GM23338 (cell line): ENCODE data around the gene NT5M. TPM values are rescaled to one million over a fixed set of nuclear protein-coding genes. Genes with fewer than 3 reads are reported as not detected.

ENCODE experiments used
- ATAC-seq: fragments of 200-7000 bp; cut with Tn5 transposase; 3 replicates; pipeline ENCODE4 v1.9.1; 2020
- DNase-seq: peaks from one replicate; pipeline ENCODE4 v3.0.0-alpha.2; 2015; ENCODE audit warnings: low spot score
- H2AFZ ChIP-seq: fragments of 200-600 bp; sonication (generic); 2 replicates; pipeline ENCODE4 v1.8.0; 2016; ENCODE audit warnings: antibody characterized with exemption, mild to moderate bottlenecking, moderate library complexity
- H3F3A ChIP-seq: fragments of 200-600 bp; sonication (generic); replicated peaks from 2 replicates; pipeline ENCODE4 v1.8.0; 2017; ENCODE audit warnings: antibody characterized with exemption, mixed run types, low read depth
- H3K27ac ChIP-seq: fragments of 200-600 bp; sonication (generic); 2 replicates; pipeline ENCODE4 v1.6.1; 2016; ENCODE audit warnings: low read depth
- H3K27me3 ChIP-seq: fragments of 200-600 bp; sonication (generic); 2 replicates; pipeline ENCODE4 v1.8.0; 2016; ENCODE audit warnings: mild to moderate bottlenecking, mixed run types, moderate library complexity; ENCODE audit not compliant: insufficient read depth
- H3K36me3 ChIP-seq: fragments of 200-600 bp; sonication (generic); 2 replicates; pipeline ENCODE4 v1.8.0; 2016; ENCODE audit warnings: mild to moderate bottlenecking; ENCODE audit not compliant: insufficient read depth
- H3K4me1 ChIP-seq: fragments of 200-600 bp; sonication (generic); 2 replicates; pipeline ENCODE4 v1.8.0; 2016; ENCODE audit warnings: mild to moderate bottlenecking, moderate library complexity; ENCODE audit not compliant: insufficient read depth
- H3K4me2 ChIP-seq: fragments of 200-600 bp; sonication (generic); 2 replicates; pipeline ENCODE4 v1.7.1; 2017; ENCODE audit warnings: mixed run types
- H3K4me3 ChIP-seq: fragments of 200-600 bp; sonication (generic); 2 replicates; pipeline ENCODE4 v1.6.1; 2016; ENCODE audit warnings: mixed run types
- H3K79me2 ChIP-seq: fragments of 200-600 bp; sonication (generic); replicated peaks from 2 replicates; pipeline ENCODE4 v1.8.0; 2017; ENCODE audit warnings: mild to moderate bottlenecking; ENCODE audit not compliant: insufficient read depth
- H3K9me2 ChIP-seq: fragments of 200-600 bp; sonication (generic); 2 replicates; pipeline ENCODE4 v1.8.0; 2017; ENCODE audit not compliant: insufficient read depth
- H4K20me1 ChIP-seq: fragments of 200-600 bp; sonication (generic); replicated peaks from 2 replicates; pipeline ENCODE4 v1.8.0; 2017; ENCODE audit warnings: mild to moderate bottlenecking; ENCODE audit not compliant: insufficient read depth
- H3K27ac Mint-ChIP-seq: 2 replicates; pipeline ENCODE4 v1.8.0; 2020; ENCODE audit warnings: inconsistent platforms, mild to moderate bottlenecking, moderate library complexity, mixed read lengths
- H3K27me3 Mint-ChIP-seq: 3 replicates; pipeline ENCODE4 v1.8.0; 2022; ENCODE audit warnings: low read depth, mild to moderate bottlenecking, moderate library complexity, mixed read lengths, inconsistent platforms; ENCODE audit not compliant: insufficient read depth, poor library complexity
- H3K36me3 Mint-ChIP-seq: 3 replicates; pipeline ENCODE4 v1.8.0; 2021; ENCODE audit warnings: low read depth, mild to moderate bottlenecking, inconsistent platforms, moderate library complexity, mixed read lengths
- H3K4me1 Mint-ChIP-seq: 3 replicates; pipeline ENCODE4 v1.8.0; 2020; ENCODE audit warnings: mild to moderate bottlenecking, inconsistent platforms, mixed read lengths
- H3K4me3 Mint-ChIP-seq: 3 replicates; pipeline ENCODE4 v1.8.0; 2021; ENCODE audit warnings: moderate library complexity, mild to moderate bottlenecking, inconsistent platforms, mixed read lengths
- H3K9me3 Mint-ChIP-seq: 3 replicates; pipeline ENCODE4 v1.8.0; 2020; ENCODE audit warnings: moderate library complexity, mild to moderate bottlenecking, inconsistent platforms, mixed read lengths
- CREB1 ChIP-seq: fragments of 250-450 bp; sonication (Bioruptor Pico); IDR thresholded peaks from 2 replicates; pipeline ENCODE4 v1.5.0; 2020; ENCODE audit warnings: low read depth, mild to moderate bottlenecking, moderate library complexity
- EZH2 ChIP-seq: fragments of 200-600 bp; sonication (generic); IDR thresholded peaks from one replicate; pipeline ENCODE4 v1.8.0; 2017; ENCODE audit warnings: antibody characterized with exemption, mild to moderate bottlenecking, low read depth; ENCODE audit not compliant: unreplicated experiment
- JUNB ChIP-seq: IDR thresholded peaks from one replicate; pipeline ENCODE4 v1.6.1; 2016; ENCODE audit warnings: antibody characterized with exemption; ENCODE audit not compliant: unreplicated experiment
- POLR2AphosphoS5 ChIP-seq: IDR thresholded peaks from 2 replicates; pipeline ENCODE4 v1.6.1; 2016; ENCODE audit warnings: antibody characterized with exemption, low read depth
- ZNF331 ChIP-seq: fragments of 250-450 bp; sonication (Bioruptor Pico); IDR thresholded peaks from 2 replicates; pipeline ENCODE4 v1.5.0; 2020; ENCODE audit warnings: low read depth, mild to moderate bottlenecking, moderate library complexity
- polyA plus RNA-seq: library from polyadenylated mRNA; unstranded; fragments of >200 nt; fragmentation: Nextera tagmentation; extraction: Ambion mirVana; gene quantifications from 2 replicates; pipeline ENCODE4 v1.2.1, GENCODE V29; 2016
- total RNA-seq: library from RNA; depleted of rRNA; stranded (reverse); fragments of >200 nt; shearing (Covaris generic); gene quantifications from 2 replicates; pipeline ENCODE4 v1.2.3, GENCODE V29; 2014
- TF ChIP-seq, protein P1 (sequence below): IDR thresholded peaks from 2 replicates; pipeline ENCODE4 v1.6.1; 2016; ENCODE audit warnings: antibody characterized with exemption
- TF ChIP-seq, protein P2 (sequence below): IDR thresholded peaks from one replicate; pipeline ENCODE4 v1.6.1; 2018; ENCODE audit warnings: antibody characterized with exemption; ENCODE audit not compliant: unreplicated experiment
- TF ChIP-seq, protein P3 (sequence below), 2 experiments: fragments of 200-600 bp in 1 of 2; sonication (generic) in 1 of 2; conservative IDR thresholded peaks; 2 replicates each; pipeline versions ENCODE4 v1.5.1 to v1.6.1; 2016 to 2017; ENCODE audit warnings: antibody characterized with exemption in 2 of 2, low read depth in 2 of 2, mild to moderate bottlenecking in 2 of 2, moderate library complexity in 1 of 2

NT5M gene
- total and polyA plus RNA-seq, 2 experiments from 2014 or later = 6.0 to 10.6 TPM

DNA sequence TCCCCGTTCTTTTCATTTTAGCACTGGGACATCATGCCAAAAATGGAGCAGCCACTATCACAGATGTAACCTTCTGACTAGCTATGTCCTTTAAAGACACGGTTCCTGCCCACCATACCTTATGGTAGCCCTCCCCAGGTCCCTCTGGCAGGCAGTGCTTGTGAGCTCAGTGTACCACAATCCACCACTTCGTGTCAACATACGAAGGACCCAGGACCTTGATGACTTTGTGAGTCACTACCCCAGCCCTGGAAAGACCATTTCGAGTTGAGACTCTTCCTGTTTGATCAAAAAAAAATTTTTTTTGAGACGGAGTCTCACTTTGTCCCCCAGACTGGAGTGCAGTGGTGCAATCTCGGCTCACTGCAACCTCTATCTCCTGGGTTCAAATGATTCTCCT is 45.2 kb upstream of the NT5M start:
- H3K4me1 Mint-ChIP-seq = no peaks in the 10 kb centered on the region
- no peaks in the 10 kb centered on the region; the same call in none of the 2 replicates for H4K20me1 ChIP-seq
- H2AFZ ChIP-seq = no peak overlapping the region
- 0 out of 2 replicates have a peak, but pooled peaks cover 3% of the 10 kb centered on the region for H3K79me2 ChIP-seq
- H3F3A ChIP-seq = no peaks in the 10 kb centered on the region
- TF ChIP-seq EZH2 = no peak
- TF ChIP-seq, protein P1, sequence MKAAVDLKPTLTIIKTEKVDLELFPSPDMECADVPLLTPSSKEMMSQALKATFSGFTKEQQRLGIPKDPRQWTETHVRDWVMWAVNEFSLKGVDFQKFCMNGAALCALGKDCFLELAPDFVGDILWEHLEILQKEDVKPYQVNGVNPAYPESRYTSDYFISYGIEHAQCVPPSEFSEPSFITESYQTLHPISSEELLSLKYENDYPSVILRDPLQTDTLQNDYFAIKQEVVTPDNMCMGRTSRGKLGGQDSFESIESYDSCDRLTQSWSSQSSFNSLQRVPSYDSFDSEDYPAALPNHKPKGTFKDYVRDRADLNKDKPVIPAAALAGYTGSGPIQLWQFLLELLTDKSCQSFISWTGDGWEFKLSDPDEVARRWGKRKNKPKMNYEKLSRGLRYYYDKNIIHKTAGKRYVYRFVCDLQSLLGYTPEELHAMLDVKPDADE = no peak
- TF ChIP-seq, protein P2, sequence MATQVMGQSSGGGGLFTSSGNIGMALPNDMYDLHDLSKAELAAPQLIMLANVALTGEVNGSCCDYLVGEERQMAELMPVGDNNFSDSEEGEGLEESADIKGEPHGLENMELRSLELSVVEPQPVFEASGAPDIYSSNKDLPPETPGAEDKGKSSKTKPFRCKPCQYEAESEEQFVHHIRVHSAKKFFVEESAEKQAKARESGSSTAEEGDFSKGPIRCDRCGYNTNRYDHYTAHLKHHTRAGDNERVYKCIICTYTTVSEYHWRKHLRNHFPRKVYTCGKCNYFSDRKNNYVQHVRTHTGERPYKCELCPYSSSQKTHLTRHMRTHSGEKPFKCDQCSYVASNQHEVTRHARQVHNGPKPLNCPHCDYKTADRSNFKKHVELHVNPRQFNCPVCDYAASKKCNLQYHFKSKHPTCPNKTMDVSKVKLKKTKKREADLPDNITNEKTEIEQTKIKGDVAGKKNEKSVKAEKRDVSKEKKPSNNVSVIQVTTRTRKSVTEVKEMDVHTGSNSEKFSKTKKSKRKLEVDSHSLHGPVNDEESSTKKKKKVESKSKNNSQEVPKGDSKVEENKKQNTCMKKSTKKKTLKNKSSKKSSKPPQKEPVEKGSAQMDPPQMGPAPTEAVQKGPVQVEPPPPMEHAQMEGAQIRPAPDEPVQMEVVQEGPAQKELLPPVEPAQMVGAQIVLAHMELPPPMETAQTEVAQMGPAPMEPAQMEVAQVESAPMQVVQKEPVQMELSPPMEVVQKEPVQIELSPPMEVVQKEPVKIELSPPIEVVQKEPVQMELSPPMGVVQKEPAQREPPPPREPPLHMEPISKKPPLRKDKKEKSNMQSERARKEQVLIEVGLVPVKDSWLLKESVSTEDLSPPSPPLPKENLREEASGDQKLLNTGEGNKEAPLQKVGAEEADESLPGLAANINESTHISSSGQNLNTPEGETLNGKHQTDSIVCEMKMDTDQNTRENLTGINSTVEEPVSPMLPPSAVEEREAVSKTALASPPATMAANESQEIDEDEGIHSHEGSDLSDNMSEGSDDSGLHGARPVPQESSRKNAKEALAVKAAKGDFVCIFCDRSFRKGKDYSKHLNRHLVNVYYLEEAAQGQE = no peak
- H3K4me1 ChIP-seq = no peaks in the 10 kb centered on the region
- H3K27ac Mint-ChIP-seq = no peak overlapping the region
- DNase-seq (no peak), ATAC-seq (no peak)
- peaks cover 81% of the 10 kb centered on the region for H3K36me3 Mint-ChIP-seq
- no peaks in the 10 kb centered on the region for H3K9me3 Mint-ChIP-seq
- H3K27me3 ChIP-seq = no peaks in the 10 kb centered on the region
- peaks cover 44% of the 10 kb centered on the region for H3K36me3 ChIP-seq
- no peak overlapping the region for H3K4me3 ChIP-seq
- H3K9me2 ChIP-seq = no peaks in the 10 kb centered on the region
- H3K27ac ChIP-seq = no peak overlapping the region
- no peak overlapping the region for H3K4me2 ChIP-seq
- H3K27me3 Mint-ChIP-seq = no peaks in the 10 kb centered on the region
- no peak overlapping the region for H3K4me3 Mint-ChIP-seq

DNA sequence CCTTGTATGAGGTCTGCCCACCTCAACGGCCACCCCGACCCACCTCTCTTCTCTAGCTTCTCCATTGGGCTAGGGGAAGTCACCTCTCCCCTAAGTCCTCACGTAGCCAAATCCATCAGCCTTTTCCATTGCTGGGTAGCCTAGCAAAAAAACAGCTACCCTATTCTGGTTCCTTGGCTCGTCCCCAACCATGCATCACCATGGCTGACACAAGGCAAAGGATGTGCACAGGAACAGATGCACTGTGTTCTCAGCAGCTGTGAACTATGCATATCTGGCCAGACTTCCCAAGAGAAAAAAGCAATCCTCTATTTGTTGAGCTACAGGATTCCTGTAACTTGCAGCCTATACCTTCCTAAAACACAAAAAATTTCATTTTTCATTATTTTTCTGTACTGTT is 44.2 kb upstream of the NT5M start:
- H3K36me3 ChIP-seq = peaks cover 41% of the 10 kb centered on the region
- peaks cover 79% of the 10 kb centered on the region for H3K36me3 Mint-ChIP-seq
- H3F3A ChIP-seq = no peaks in the 10 kb centered on the region
- TF ChIP-seq EZH2 = no peak
- no peak for TF ChIP-seq ZNF331 (CRISPR knock-in tag)
- TF ChIP-seq, protein P3, sequence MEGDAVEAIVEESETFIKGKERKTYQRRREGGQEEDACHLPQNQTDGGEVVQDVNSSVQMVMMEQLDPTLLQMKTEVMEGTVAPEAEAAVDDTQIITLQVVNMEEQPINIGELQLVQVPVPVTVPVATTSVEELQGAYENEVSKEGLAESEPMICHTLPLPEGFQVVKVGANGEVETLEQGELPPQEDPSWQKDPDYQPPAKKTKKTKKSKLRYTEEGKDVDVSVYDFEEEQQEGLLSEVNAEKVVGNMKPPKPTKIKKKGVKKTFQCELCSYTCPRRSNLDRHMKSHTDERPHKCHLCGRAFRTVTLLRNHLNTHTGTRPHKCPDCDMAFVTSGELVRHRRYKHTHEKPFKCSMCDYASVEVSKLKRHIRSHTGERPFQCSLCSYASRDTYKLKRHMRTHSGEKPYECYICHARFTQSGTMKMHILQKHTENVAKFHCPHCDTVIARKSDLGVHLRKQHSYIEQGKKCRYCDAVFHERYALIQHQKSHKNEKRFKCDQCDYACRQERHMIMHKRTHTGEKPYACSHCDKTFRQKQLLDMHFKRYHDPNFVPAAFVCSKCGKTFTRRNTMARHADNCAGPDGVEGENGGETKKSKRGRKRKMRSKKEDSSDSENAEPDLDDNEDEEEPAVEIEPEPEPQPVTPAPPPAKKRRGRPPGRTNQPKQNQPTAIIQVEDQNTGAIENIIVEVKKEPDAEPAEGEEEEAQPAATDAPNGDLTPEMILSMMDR (conservative IDR thresholded peaks at IDR 0.05; ENCODE audit: low read depth in 2 of 2) = no peak
- TF ChIP-seq, protein P2 = no peak
- no peak for TF ChIP-seq CREB1 (CRISPR knock-in tag)
- no peak for TF ChIP-seq JUNB
- TF ChIP-seq POLR2AphosphoS5 = no peak

More for the DNA sequence above, 44.2 kb upstream of the NT5M start:
- no peak overlapping the region for H3K4me3 ChIP-seq
- no peak for DNase-seq
- H3K27me3 Mint-ChIP-seq = no peaks in the 10 kb centered on the region
- no peaks in the 10 kb centered on the region for H3K9me3 Mint-ChIP-seq
- H3K4me1 Mint-ChIP-seq = no peaks in the 10 kb centered on the region
- H3K9me2 ChIP-seq = no peaks in the 10 kb centered on the region
- H3K79me2 ChIP-seq = 0 out of 2 replicates have a peak, but pooled peaks cover 3% of the 10 kb centered on the region
- H3K4me2 ChIP-seq = no peak overlapping the region
- no peak overlapping the region for H3K27ac ChIP-seq
- H4K20me1 ChIP-seq = no peaks in the 10 kb centered on the region; the same call in none of the 2 replicates
- no peak overlapping the region for H2AFZ ChIP-seq
- H3K4me1 ChIP-seq = no peaks in the 10 kb centered on the region
- no peaks in the 10 kb centered on the region for H3K27me3 ChIP-seq
- ATAC-seq = no peak
- H3K27ac Mint-ChIP-seq = no peak overlapping the region
- no peak overlapping the region for H3K4me3 Mint-ChIP-seq
